K562 (cell line): ENCODE data around the gene RTF1. TPM values are rescaled to one million over a fixed set of nuclear protein-coding genes. Genes with fewer than 3 reads are reported as not detected.

ENCODE experiments used
- DDX20 ChIP-seq: fragments of 450-650 bp; IDR thresholded peaks from 2 replicates; pipeline ENCODE4 v1.6.1; 2016; ENCODE audit warnings: missing genetic modification characterization, low read depth, mild to moderate bottlenecking, missing compliant biosample characterization, moderate library complexity
- FOXK2 ChIP-seq, 2 experiments: fragments of 450-650 bp; IDR thresholded peaks in 1 of 2; conservative IDR thresholded peaks in 1 of 2; 2 replicates each; pipeline ENCODE4 v1.6.1; 2016; ENCODE audit warnings: low read depth in 2 of 2, mild to moderate bottlenecking in 1 of 2
- FOXO4 ChIP-seq: fragments of 450-650 bp; formaldehyde crosslinking; IDR thresholded peaks from 2 replicates; pipeline ENCODE4 v1.4.0; 2020; ENCODE audit warnings: mild to moderate bottlenecking, moderate library complexity
- GTF2F1 ChIP-seq: IDR thresholded peaks from 2 replicates; pipeline ENCODE4 v1.6.1; 2011; ENCODE audit warnings: low read depth, low read length, improper control_type of control experiment
- HNRNPH1 ChIP-seq: fragments of 200-400 bp; formaldehyde crosslinking; optimal IDR thresholded peaks from 2 replicates; pipeline ENCODE3; 2017; ENCODE audit warnings: low read depth, mild to moderate bottlenecking, low read length, moderate library complexity
- OTX1 ChIP-seq: fragments of 450-650 bp; formaldehyde crosslinking; IDR thresholded peaks from 2 replicates; pipeline ENCODE4 v1.4.0; 2022; ENCODE audit warnings: mild to moderate bottlenecking
- PYGO2 ChIP-seq: fragments of 450-650 bp; IDR thresholded peaks from 2 replicates; pipeline ENCODE4 v1.6.1; 2016; ENCODE audit warnings: mild to moderate bottlenecking, missing genetic modification characterization, moderate library complexity, missing compliant biosample characterization
- SIN3B ChIP-seq: fragments of 450-650 bp; IDR thresholded peaks from 2 replicates; pipeline ENCODE4 v1.6.1; 2017; ENCODE audit warnings: low read depth, mild to moderate bottlenecking, moderate library complexity
- SLC30A9 ChIP-seq: fragments of 250-450 bp; sonication (Bioruptor Pico); IDR thresholded peaks from 2 replicates; pipeline ENCODE4 v1.8.0; 2022; ENCODE audit warnings: mild to moderate bottlenecking, moderate library complexity
- TAF1 ChIP-seq: IDR thresholded peaks from 2 replicates; pipeline ENCODE4 v1.6.1; 2011; ENCODE audit warnings: mild to moderate bottlenecking, low read length, moderate library complexity; ENCODE audit not compliant: insufficient read depth, control insufficient read depth, severe bottlenecking; ENCODE audit errors: extremely low read depth
- THRA ChIP-seq: fragments of 450-650 bp; IDR thresholded peaks from 2 replicates; pipeline ENCODE4 v1.6.1; 2017; ENCODE audit warnings: mild to moderate bottlenecking, moderate library complexity
- ZBTB11 ChIP-seq, 3 experiments: fragments of 200-800 bp in 1 of 3; fragments of 250-450 bp in 1 of 3; fragments of 450-650 bp in 1 of 3; sonication (Bioruptor Pico) in 1 of 3; sonication (Bioruptor generic) in 1 of 3; formaldehyde crosslinking in 1 of 3; IDR thresholded peaks; 2 replicates each; pipeline versions ENCODE4 v1.6.1 to v1.8.0; 2016 to 2022; ENCODE audit warnings: mild to moderate bottlenecking in 2 of 3, missing genetic modification characterization in 2 of 3, missing compliant biosample characterization in 1 of 3, moderate library complexity in 1 of 3
- ZBTB17 ChIP-seq: fragments of 450-650 bp; formaldehyde crosslinking; IDR thresholded peaks from 2 replicates; pipeline ENCODE4 v1.4.0; 2020; ENCODE audit warnings: mild to moderate bottlenecking
- ZBTB7A ChIP-seq: IDR thresholded peaks from 2 replicates; pipeline ENCODE4 v1.6.1; 2011; ENCODE audit warnings: low read depth, mild to moderate bottlenecking, low read length, moderate library complexity, borderline replicate concordance; ENCODE audit not compliant: control insufficient read depth
- ZNF12 ChIP-seq: sonication (generic); formaldehyde crosslinking; IDR thresholded peaks from 2 replicates; pipeline ENCODE4 v1.4.0; 2020; ENCODE audit warnings: mild to moderate bottlenecking, missing genetic modification reagents
- ZNF395 ChIP-seq: fragments of 200-800 bp; sonication (Bioruptor generic); IDR thresholded peaks from 2 replicates; pipeline ENCODE4 v1.6.1; 2017; ENCODE audit warnings: missing genetic modification characterization, missing compliant biosample characterization
- ZNF551 ChIP-seq: fragments of 250-450 bp; sonication (Bioruptor Pico); IDR thresholded peaks from 2 replicates; pipeline ENCODE4 v1.5.0; 2021; ENCODE audit warnings: mild to moderate bottlenecking, moderate library complexity
- ZNF561 ChIP-seq: fragments of 450-650 bp; formaldehyde crosslinking; conservative IDR thresholded peaks from 2 replicates; pipeline ENCODE4 v1.4.0; 2020; ENCODE audit warnings: mild to moderate bottlenecking, moderate library complexity
- polyA plus RNA-seq, 8 experiments: library from polyadenylated mRNA; depleted of rRNA in 4 of 8; stranded (reverse) in 5 of 8; unstranded in 3 of 8; fragments of >200 nt; fragmentation: Nextera tagmentation in 2 of 8; fragmentation: Illumina TruSeq in 1 of 8; extraction: Ambion mirVana in 2 of 8; extraction: Trizol in 1 of 8; gene quantifications; 2 replicates each; pipeline versions ENCODE4 v1.2.1 to v1.2.3, GENCODE V29; 2011 to 2014; ENCODE audit warnings: inconsistent platforms in 1 of 8, missing spikeins in 1 of 8
- total RNA-seq, 7 experiments: library from RNA; depleted of rRNA in 6 of 7; stranded (reverse); fragments of >200 nt in 6 of 7; fragmentation: Illumina TruSeq in 2 of 7; extraction: Trizol in 2 of 7; gene quantifications; 2 replicates each; pipeline versions ENCODE4 v1.2.1 to v1.2.3, GENCODE V29; 2011 to 2021; ENCODE audit warnings: low replicate concordance in 1 of 7

RTF1 gene
- total and polyA plus RNA-seq, 9 of the 15 experiments (the other 6 are each of a cell fraction or from before 2014, with no cell fraction given), result 7.6 to 69.5 (median 31.5) TPM

DNA sequence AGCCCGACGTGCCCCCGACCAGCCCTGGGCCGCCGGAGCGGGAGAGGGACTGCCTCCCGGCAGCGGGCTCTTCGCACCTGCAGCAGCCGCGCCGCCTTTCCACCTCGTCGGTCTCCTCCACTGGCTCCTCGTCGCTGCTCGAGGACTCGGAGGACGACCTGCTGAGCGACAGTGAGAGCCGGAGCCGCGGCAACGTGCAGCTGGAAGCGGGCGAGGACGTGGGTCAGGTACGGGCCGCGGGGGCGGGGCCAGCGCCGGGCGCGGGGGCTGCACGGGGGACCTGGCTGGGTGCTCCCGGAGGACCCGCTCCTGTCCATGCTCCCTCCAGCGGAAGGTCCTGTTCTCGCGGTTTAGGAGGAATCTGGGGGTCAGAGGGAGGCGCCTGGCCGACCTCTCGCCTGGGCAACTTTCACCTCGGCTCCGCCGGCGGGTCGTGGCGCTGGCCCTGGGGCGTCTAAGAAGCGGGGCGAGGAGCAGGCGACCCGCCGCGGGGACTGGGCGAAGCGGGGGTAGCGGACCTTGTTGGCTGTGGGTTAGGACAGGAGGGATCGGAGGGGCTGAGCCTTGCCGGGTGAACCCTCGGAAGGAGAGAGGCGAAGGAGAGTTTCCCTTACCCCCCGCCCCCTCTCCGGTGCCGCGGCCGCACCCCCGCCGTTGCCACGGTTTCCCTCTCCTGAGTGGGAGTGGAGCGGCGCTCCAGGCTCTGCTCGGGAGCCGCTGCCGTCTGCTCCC lies 77.5 kb downstream of the RTF1 start (continued):
- TF ChIP-seq GTF2F1, result no peak
- no peak for TF ChIP-seq ZBTB17
- TF ChIP-seq PYGO2 (tag), result no peak
- no peak for TF ChIP-seq SIN3B
- TF ChIP-seq ZNF551 (CRISPR knock-in tag), result no peak
- TF ChIP-seq FOXO4 (CRISPR knock-in tag), result no peak
- no peak for TF ChIP-seq HNRNPH1
- TF ChIP-seq DDX20 (tag), result no peak
- TF ChIP-seq ZBTB11 (CRISPR knock-in tag; IDR thresholded peaks at IDR 0.05), result no peak
- TF ChIP-seq ZBTB7A, result peak; percentile 65; the same call in 1 of the 2 replicates
- no peak for TF ChIP-seq ZNF12 (CRISPR knock-in tag)
- TF ChIP-seq FOXK2 (conservative IDR thresholded peaks at IDR 0.05 in 1 of 2, IDR thresholded peaks at IDR 0.05 in 1 of 2; ENCODE audit: low read depth in 2 of 2), result no peak
- TF ChIP-seq THRA, result no peak
- no peak for TF ChIP-seq ZNF561 (CRISPR knock-in tag)
- no peak for TF ChIP-seq TAF1
- TF ChIP-seq ZNF395 (CRISPR knock-in tag), result peak; percentile 19; the same call in 1 of the 2 replicates
- TF ChIP-seq OTX1, result no peak
- TF ChIP-seq SLC30A9 (CRISPR knock-in tag), result no peak
